Measurements from ENCODE around the gene DNAAF6.

DNA sequence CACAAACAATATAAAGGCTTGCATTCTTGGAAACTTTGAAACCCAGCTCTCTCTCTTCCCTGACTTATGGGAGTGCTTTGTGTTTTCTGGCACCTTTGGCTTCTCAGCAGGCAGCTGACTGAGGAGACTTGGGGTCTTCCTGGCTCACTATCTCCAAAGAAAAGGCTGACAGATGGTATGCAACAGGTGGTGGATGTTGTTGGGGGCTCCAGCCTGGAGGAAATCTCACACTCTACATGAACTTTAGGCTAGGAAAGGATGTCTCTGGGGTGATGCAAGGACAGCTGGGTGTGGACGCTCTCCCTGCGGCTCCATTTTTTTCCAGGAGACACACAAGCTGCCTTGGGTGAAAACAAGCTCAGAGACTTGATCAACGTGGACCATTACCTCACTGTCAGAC, 67.4 kb downstream of the DNAAF6 start:
- TF ChIP-seq, protein P1, sequence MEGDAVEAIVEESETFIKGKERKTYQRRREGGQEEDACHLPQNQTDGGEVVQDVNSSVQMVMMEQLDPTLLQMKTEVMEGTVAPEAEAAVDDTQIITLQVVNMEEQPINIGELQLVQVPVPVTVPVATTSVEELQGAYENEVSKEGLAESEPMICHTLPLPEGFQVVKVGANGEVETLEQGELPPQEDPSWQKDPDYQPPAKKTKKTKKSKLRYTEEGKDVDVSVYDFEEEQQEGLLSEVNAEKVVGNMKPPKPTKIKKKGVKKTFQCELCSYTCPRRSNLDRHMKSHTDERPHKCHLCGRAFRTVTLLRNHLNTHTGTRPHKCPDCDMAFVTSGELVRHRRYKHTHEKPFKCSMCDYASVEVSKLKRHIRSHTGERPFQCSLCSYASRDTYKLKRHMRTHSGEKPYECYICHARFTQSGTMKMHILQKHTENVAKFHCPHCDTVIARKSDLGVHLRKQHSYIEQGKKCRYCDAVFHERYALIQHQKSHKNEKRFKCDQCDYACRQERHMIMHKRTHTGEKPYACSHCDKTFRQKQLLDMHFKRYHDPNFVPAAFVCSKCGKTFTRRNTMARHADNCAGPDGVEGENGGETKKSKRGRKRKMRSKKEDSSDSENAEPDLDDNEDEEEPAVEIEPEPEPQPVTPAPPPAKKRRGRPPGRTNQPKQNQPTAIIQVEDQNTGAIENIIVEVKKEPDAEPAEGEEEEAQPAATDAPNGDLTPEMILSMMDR (IDR thresholded peaks at IDR 0.05; ENCODE audit: low read length) = no peak
- TF ChIP-seq EZH2 (IDR thresholded peaks at IDR 0.05; ENCODE audit: borderline replicate concordance, low read length) = no peak

All from OCI-LY1 (cell line).